SK-N-SH (cell line): ENCODE measurements around the gene APOC3. TPM values are rescaled to one million over a fixed set of nuclear protein-coding genes. Genes with fewer than 3 reads are reported as not detected.

Experiments
- CTCF ChIA-PET: fragments of 300-600, 350-600 bp; formaldehyde crosslinking; extraction: SDS; loops from one replicate; lab custom pipeline; 2021; lab: Yijun Ruan, JAX
- POLR2A ChIA-PET: fragments of 350-600 bp; sonication (Branson Sonifier 250); formaldehyde crosslinking; extraction: SDS; loops from one replicate; lab custom pipeline; 2020; ENCODE audit warnings: antibody characterized with exemption, inconsistent platforms; lab: Yijun Ruan, JAX
- DNase-seq: peaks from one replicate; pipeline ENCODE4 v3.0.0; 2012
- H2AFZ ChIP-seq: fragments of 200-600 bp; sonication (generic); 2 replicates; pipeline ENCODE4 v1.8.1; 2016; ENCODE audit warnings: antibody characterized with exemption, mild to moderate bottlenecking, low read depth
- H3F3A ChIP-seq: fragments of 200-600 bp; sonication (generic); replicated peaks from 2 replicates; pipeline ENCODE3; 2016; ENCODE audit warnings: antibody characterized with exemption, mild to moderate bottlenecking; ENCODE audit not compliant: insufficient read depth
- H3K27ac ChIP-seq, 2 experiments: fragments of 200-500 bp in 1 of 2; fragments of 200-600 bp in 1 of 2; sonication (Bioruptor generic) in 1 of 2; sonication (generic), shearing (Covaris generic) in 1 of 2; 2 replicates each; pipeline versions ENCODE4 v1.5.1 to v1.6.1; 2014 to 2016; ENCODE audit warnings: low read depth in 2 of 2, inconsistent platforms in 1 of 2, low read length in 1 of 2, mild to moderate bottlenecking in 1 of 2, mixed read lengths in 1 of 2
- H3K27me3 ChIP-seq: fragments of 200-600 bp; sonication (generic), shearing (Covaris generic); 2 replicates; pipeline ENCODE4 v1.6.1; 2016; ENCODE audit warnings: mixed run types; ENCODE audit not compliant: insufficient read depth
- H3K36me3 ChIP-seq, 2 experiments: fragments of 200-500 bp in 1 of 2; fragments of 200-600 bp in 1 of 2; sonication (Bioruptor generic) in 1 of 2; sonication (generic) in 1 of 2; replicated peaks in 1 of 2; 2 replicates each; pipeline versions ENCODE3 to v1.5.1; 2014 to 2016; ENCODE audit warnings: low read length in 1 of 2, mild to moderate bottlenecking in 1 of 2; ENCODE audit not compliant: insufficient read depth in 2 of 2, control insufficient read depth in 1 of 2
- H3K4me1 ChIP-seq, 2 experiments: fragments of 200-500 bp in 1 of 2; fragments of 200-600 bp in 1 of 2; sonication (Bioruptor generic) in 1 of 2; sonication (generic), shearing (Covaris generic) in 1 of 2; 2 replicates each; pipeline versions ENCODE4 v1.5.1 to v1.6.1; 2014 to 2016; ENCODE audit warnings: low read depth in 1 of 2, low read length in 1 of 2, mixed run types in 1 of 2; ENCODE audit not compliant: insufficient read depth in 2 of 2, control insufficient read depth in 1 of 2
- H3K4me2 ChIP-seq: fragments of 200-600 bp; sonication (generic), shearing (Covaris generic); 2 replicates; pipeline ENCODE4 v1.6.1; 2017; ENCODE audit warnings: mixed run types
- H3K4me3 ChIP-seq, 2 experiments: fragments of 200-500 bp in 1 of 2; fragments of 200-600 bp in 1 of 2; sonication (Bioruptor generic) in 1 of 2; sonication (generic), shearing (Covaris generic) in 1 of 2; 2 replicates each; pipeline versions ENCODE4 v1.5.1 to v1.8.1; 2014 to 2016; ENCODE audit warnings: low read depth in 2 of 2, inconsistent platforms in 1 of 2, low read length in 1 of 2, mild to moderate bottlenecking in 1 of 2, mixed read lengths in 1 of 2, moderate library complexity in 1 of 2
- H3K79me2 ChIP-seq: fragments of 200-600 bp; sonication (generic); 2 replicates; pipeline ENCODE4 v1.8.1; 2017; ENCODE audit warnings: mild to moderate bottlenecking; ENCODE audit not compliant: insufficient read depth
- H3K9ac ChIP-seq: fragments of 200-600 bp; sonication (generic); 2 replicates; pipeline ENCODE4 v1.6.1; 2017; ENCODE audit warnings: mixed run types
- H3K9me2 ChIP-seq: fragments of 200-600 bp; sonication (generic); 2 replicates; pipeline ENCODE4 v1.6.1; 2017; ENCODE audit warnings: mixed run types
- H3K9me3 ChIP-seq: fragments of 200-600 bp; sonication (generic); 2 replicates; pipeline ENCODE4 v1.6.1; 2017; ENCODE audit warnings: mixed run types, mild to moderate bottlenecking, moderate library complexity
- H4K20me1 ChIP-seq: fragments of 200-600 bp; sonication (generic); 2 replicates; pipeline ENCODE4 v1.6.1; 2017; ENCODE audit warnings: mild to moderate bottlenecking, mixed run types; ENCODE audit not compliant: insufficient read depth
- CHD2 ChIP-seq: fragments of 150-350 bp; IDR thresholded peaks from 2 replicates; pipeline ENCODE4 v1.6.1; 2018; ENCODE audit warnings: low read length; ENCODE audit not compliant: partially characterized antibody
- CTCF ChIP-seq: fragments of 200-600 bp; sonication (generic); IDR thresholded peaks from 2 replicates; pipeline ENCODE4 v1.6.1; 2017; ENCODE audit warnings: antibody characterized with exemption, mild to moderate bottlenecking, moderate library complexity
- EP300 ChIP-seq, 2 experiments: IDR thresholded peaks; 2 replicates each; pipeline versions ENCODE4 v1.4.0 to v1.6.1; 2012; ENCODE audit warnings: borderline replicate concordance in 1 of 2, low read depth in 1 of 2, low read length in 1 of 2
- EZH2phosphoT487 ChIP-seq: fragments of 200-600 bp; sonication (generic); IDR thresholded peaks from 2 replicates; pipeline ENCODE4 v1.6.1; 2017; ENCODE audit warnings: low read depth, mixed run types, mild to moderate bottlenecking, antibody characterized with exemption, moderate library complexity, borderline replicate concordance
- FOXJ3 ChIP-seq: sonication (generic); formaldehyde crosslinking; IDR thresholded peaks from 2 replicates; pipeline ENCODE4 v1.5.1; 2020; ENCODE audit warnings: mild to moderate bottlenecking, missing genetic modification reagents
- FOXM1 ChIP-seq: IDR thresholded peaks from 2 replicates; pipeline ENCODE4 v1.4.0; 2012; ENCODE audit warnings: low read depth, mild to moderate bottlenecking
- GATA2 ChIP-seq: sonication (generic); formaldehyde crosslinking; IDR thresholded peaks from 2 replicates; pipeline ENCODE4 v1.5.0; 2020; ENCODE audit warnings: mild to moderate bottlenecking, missing genetic modification reagents
- MEF2A ChIP-seq: IDR thresholded peaks from 2 replicates; pipeline ENCODE4 v1.4.0; 2012; ENCODE audit warnings: low read depth, borderline replicate concordance
- MXI1 ChIP-seq: IDR thresholded peaks from 2 replicates; pipeline ENCODE4 v1.6.1; 2012; ENCODE audit warnings: mild to moderate bottlenecking, low read depth, low read length, improper control_type of control experiment
- NFIC ChIP-seq: IDR thresholded peaks from 2 replicates; pipeline ENCODE4 v1.4.0; 2012; ENCODE audit warnings: borderline replicate concordance
- NRF1 ChIP-seq: IDR thresholded peaks from 2 replicates; pipeline ENCODE4 v1.6.1; 2012; ENCODE audit warnings: low read depth, mild to moderate bottlenecking, low read length
- PBX3 ChIP-seq: IDR thresholded peaks from 2 replicates; pipeline ENCODE4; 2012
- POLR2AphosphoS5 ChIP-seq: IDR thresholded peaks from 2 replicates; pipeline ENCODE4 v1.6.1; 2012; ENCODE audit warnings: low read depth, low read length
- RCOR1 ChIP-seq: fragments of 150-350 bp; IDR thresholded peaks from 2 replicates; pipeline ENCODE4 v1.6.1; 2017; ENCODE audit warnings: antibody characterized with exemption, low read length
- SIN3A ChIP-seq: IDR thresholded peaks from 2 replicates; pipeline ENCODE4 v1.6.1; 2012; ENCODE audit warnings: low read depth, mild to moderate bottlenecking, low read length, moderate library complexity, borderline replicate concordance
- TAF1 ChIP-seq: IDR thresholded peaks from 2 replicates; pipeline ENCODE4 v1.6.1; 2012; ENCODE audit warnings: low read depth, mild to moderate bottlenecking, low read length, moderate library complexity, borderline replicate concordance
- TCF12 ChIP-seq: IDR thresholded peaks from 2 replicates; pipeline ENCODE4 v1.4.0; 2012
- WGBS: methylation state at CpG from one replicate; pipeline ENCODE4 v1.1.6; 2017; ENCODE audit warnings: low lambda C conversion rate; 5-methylcytosine and 5-hydroxymethylcytosine counted together
- polyA plus RNA-seq, 3 experiments: library from polyadenylated mRNA; depleted of rRNA; stranded (reverse); fragments of >200 nt; gene quantifications; 2 replicates each; pipeline ENCODE4 v1.2.3, GENCODE V29; 2012

Gene APOC3
- polyA plus RNA-seq, 1 of the 3 experiments (the other 2 are of a cell fraction) = not detected

GRCh38 chr11:116861539-116861938, 31.8 kb downstream of the APOC3 start (continued):
- TF ChIP-seq NRF1 (no peak), SIN3A (no peak), FOXM1 (no peak), MEF2A (no peak), PBX3 (peak; percentile 48), CTCF (no peak)

GRCh38 chr11:116862185-116862584, 32.5 kb downstream of the APOC3 start:
- ChIA-PET POLR2A (interaction anchor here (1.1 kb wide), 1 partner anchor 26 kb away, joined by 3 read pairs; no protein-coding TSS in a partner anchor), CTCF (interaction anchor here (1.4 to 4.9 kb wide), 4 partner anchors 17 to 244 kb away, joined by 3 to 32 read pairs (median 18); partner anchors contain the start of gene APOA5)
- no peak overlapping the region for H2AFZ ChIP-seq
- H3K4me3 ChIP-seq = no peak overlapping the region
- H3K9me3 ChIP-seq = no peaks in the 10 kb centered on the region
- H4K20me1 ChIP-seq = no peaks in the 10 kb centered on the region
- 70% methylated on average over 3 of the region's 3 CpGs for WGBS
- H3K36me3 ChIP-seq = peaks cover 23 to 43% of the 10 kb centered on the region in 2 experiments
- H3K4me1 ChIP-seq = peaks cover 21 to 40% of the 10 kb centered on the region in 2 experiments
- peak; percentile 73 for DNase-seq
- H3K9ac ChIP-seq = no peak overlapping the region; the same call in 1 of the 2 replicates
- H3K4me2 ChIP-seq = peak overlapping the region; percentile 5; the same call in 1 of the 2 replicates
- H3K27me3 ChIP-seq = no peaks in the 10 kb centered on the region
- peaks cover 16% of the 10 kb centered on the region for H3F3A ChIP-seq
- no peaks in the 10 kb centered on the region for H3K9me2 ChIP-seq
- peak overlapping the region; percentile 72 to 87 for H3K27ac ChIP-seq
- TF ChIP-seq GATA2 (peak; percentile 90), CHD2 (peak; percentile 69), NFIC (no peak), RCOR1 (peak; percentile 92), FOXJ3 (CRISPR knock-in tag) (peak; percentile 82; the same call in 1 of the 2 replicates), EP300 (IDR thresholded peaks at IDR 0.05; ENCODE audit: borderline replicate concordance in 1 of 2, low read depth in 1 of 2, low read length in 1 of 2) (peak in 1 of 2 experiments; percentile 96; a peak in 2 of 4 replicates), POLR2AphosphoS5 (no peak), TCF12 (peak; percentile 30; the same call in 1 of the 2 replicates), TAF1 (no peak), MEF2A (no peak), MXI1 (peak; percentile 61; the same call in 1 of the 2 replicates), EZH2phosphoT487 (no peak)
- TF ChIP-seq, all 33 proteins: peak for 7
- H3K79me2 ChIP-seq = no peaks in the 10 kb centered on the region
